ENCODE data around the gene CNNM1. TPM values are rescaled to one million over a fixed set of nuclear protein-coding genes. Genes with fewer than 3 reads are reported as not detected.

CNNM1 gene
- total and polyA plus RNA-seq, 2 donors (not counting 3 experiments of a cell fraction or from before 2014, with no cell fraction given), result not detected

- CTCF ChIA-PET, result no interaction called here
- H3K4me2 ChIP-seq (ENCODE audit: insufficient read depth, low read length), result no peak overlapping the region
- dilution Hi-C loops (cut with MboI; ENCODE audit: extremely low pct_ligation_motif_present, low sequenced_read_pairs) (no loop called here), intact Hi-C loops (cut with micrococcal nuclease) (no loop called here)
- DNase-seq (ENCODE audit: low read depth, low spot score), result no peak
- H2AFZ ChIP-seq (ENCODE audit: low read depth, low read length), result no peak overlapping the region
- no peak overlapping the region for H3K27ac ChIP-seq (ENCODE audit: insufficient read depth, low read depth, low read length)
- no peaks in the 10 kb centered on the region for H3K36me3 ChIP-seq (ENCODE audit: control insufficient read depth in 2 of 2, extremely low read depth in 1 of 2, insufficient read depth in 2 of 2, low read length in 2 of 2)
- BruUV-seq (replicated peaks), result no TSS peak
- H3K79me2 ChIP-seq (ENCODE audit: control insufficient read depth, insufficient read depth, low read length), result no peaks in the 10 kb centered on the region
- POLR2A ChIA-PET, result no interaction called here
- H3K9me1 ChIP-seq (replicated peaks; ENCODE audit: control insufficient read depth, extremely low read depth, insufficient read depth, low read length), result no peaks in the 10 kb centered on the region
- H3K9me3 ChIP-seq (replicated peaks; ENCODE audit: control insufficient read depth, insufficient read depth, low read length), result no peaks in the 10 kb centered on the region
- H3K9ac ChIP-seq (replicated peaks; ENCODE audit: extremely low read depth, insufficient read depth, low read length), result no peak overlapping the region
- FAIRE-seq, result no peak
- TF ChIP-seq, protein P1, sequence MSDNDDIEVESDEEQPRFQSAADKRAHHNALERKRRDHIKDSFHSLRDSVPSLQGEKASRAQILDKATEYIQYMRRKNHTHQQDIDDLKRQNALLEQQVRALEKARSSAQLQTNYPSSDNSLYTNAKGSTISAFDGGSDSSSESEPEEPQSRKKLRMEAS (IDR thresholded peaks at IDR 0.05; ENCODE audit: insufficient read depth, insufficient read length), result no peak
- TF ChIP-seq EZH2 (IDR thresholded peaks at IDR 0.05; ENCODE audit: borderline replicate concordance, low read depth, low read length, severe bottlenecking) (no peak), POLR2A (IDR thresholded peaks at IDR 0.05; ENCODE audit: low read depth, low read length) (no peak), FOS (IDR thresholded peaks at IDR 0.05; ENCODE audit: borderline replicate concordance, insufficient read depth, low read length) (no peak), POLR2AphosphoS5 (IDR thresholded peaks at IDR 0.05; ENCODE audit: insufficient read depth, low read depth, low read length) (no peak), JUN (IDR thresholded peaks at IDR 0.05; ENCODE audit: borderline replicate concordance, insufficient read depth, insufficient read length, low read depth) (no peak), GATA2 (IDR thresholded peaks at IDR 0.05; ENCODE audit: insufficient read depth, insufficient read length, low read depth, low read length) (no peak), MYC (IDR thresholded peaks at IDR 0.05; ENCODE audit: low read depth, low read length) (no peak)
- TF ChIP-seq, protein P2, sequence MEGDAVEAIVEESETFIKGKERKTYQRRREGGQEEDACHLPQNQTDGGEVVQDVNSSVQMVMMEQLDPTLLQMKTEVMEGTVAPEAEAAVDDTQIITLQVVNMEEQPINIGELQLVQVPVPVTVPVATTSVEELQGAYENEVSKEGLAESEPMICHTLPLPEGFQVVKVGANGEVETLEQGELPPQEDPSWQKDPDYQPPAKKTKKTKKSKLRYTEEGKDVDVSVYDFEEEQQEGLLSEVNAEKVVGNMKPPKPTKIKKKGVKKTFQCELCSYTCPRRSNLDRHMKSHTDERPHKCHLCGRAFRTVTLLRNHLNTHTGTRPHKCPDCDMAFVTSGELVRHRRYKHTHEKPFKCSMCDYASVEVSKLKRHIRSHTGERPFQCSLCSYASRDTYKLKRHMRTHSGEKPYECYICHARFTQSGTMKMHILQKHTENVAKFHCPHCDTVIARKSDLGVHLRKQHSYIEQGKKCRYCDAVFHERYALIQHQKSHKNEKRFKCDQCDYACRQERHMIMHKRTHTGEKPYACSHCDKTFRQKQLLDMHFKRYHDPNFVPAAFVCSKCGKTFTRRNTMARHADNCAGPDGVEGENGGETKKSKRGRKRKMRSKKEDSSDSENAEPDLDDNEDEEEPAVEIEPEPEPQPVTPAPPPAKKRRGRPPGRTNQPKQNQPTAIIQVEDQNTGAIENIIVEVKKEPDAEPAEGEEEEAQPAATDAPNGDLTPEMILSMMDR (IDR thresholded peaks at IDR 0.05; ENCODE audit: extremely low read depth in 1 of 2, insufficient read depth in 1 of 2, low read depth in 1 of 2, low read length in 2 of 2), result no peak
- H3K4me1 ChIP-seq (ENCODE audit: control insufficient read depth, extremely low read depth, insufficient read depth, low read length), result no peaks in the 10 kb centered on the region
- no peak overlapping the region for H3K4me3 ChIP-seq (replicated peaks in 1 of 3; ENCODE audit: insufficient read depth in 1 of 3, low read depth in 1 of 3, low read length in 3 of 3)
- H4K20me1 ChIP-seq (replicated peaks; ENCODE audit: control insufficient read depth, extremely low read depth, insufficient read depth, low read length), result no peaks in the 10 kb centered on the region
- H3K27me3 ChIP-seq (ENCODE audit: control insufficient read depth in 2 of 2, insufficient read depth in 2 of 2, low read length in 2 of 2), result peaks cover 0 to 7% of the 10 kb centered on the region in 2 experiments
Measured at GRCh38 chr10:99341860-99342490, 12.8 kb downstream of the CNNM1 start.

Data from endothelial cell of umbilical vein (primary cell).